ENCODE measurements around the gene TBC1D14. TPM values are rescaled to one million over a fixed set of nuclear protein-coding genes. Genes with fewer than 3 reads are reported as not detected.

The TBC1D14 gene
- total RNA-seq, 2 donors from 2014 or later = 46.7 to 49.9 TPM

GRCh38 chr4:7061815-7062214 is 152.2 kb downstream of the TBC1D14 start:
- peaks cover 53% of the 10 kb centered on the region for H3K36me3 ChIP-seq
- no peak overlapping the region for H3K4me3 ChIP-seq
- no peaks in the 10 kb centered on the region for H3K27me3 ChIP-seq (replicated peaks; ENCODE audit: insufficient read depth)
- no peak for DNase-seq (ENCODE audit: low spot score)
- H3K9me3 ChIP-seq = no peaks in the 10 kb centered on the region
- no peak for TF ChIP-seq CTCF (IDR thresholded peaks at IDR 0.05)
- H3K4me1 ChIP-seq (ENCODE audit: control insufficient read depth in 1 of 2, low read depth in 2 of 2) = peaks cover 8 to 10% of the 10 kb centered on the region in 2 donors
- H3K27ac ChIP-seq = no peak overlapping the region
- ATAC-seq (ENCODE audit: insufficient number of reproducible peaks, low FRiP score, low read depth) = no peak

- TF ChIP-seq CTCF (IDR thresholded peaks at IDR 0.05) = no peak
- H3K36me3 ChIP-seq = peaks cover 52% of the 10 kb centered on the region
- no peaks in the 10 kb centered on the region for H3K27me3 ChIP-seq (replicated peaks; ENCODE audit: insufficient read depth)
- no peaks in the 10 kb centered on the region for H3K9me3 ChIP-seq
- no peak for ATAC-seq (ENCODE audit: insufficient number of reproducible peaks, low FRiP score, low read depth)
- DNase-seq (ENCODE audit: low spot score) = no peak
- no peak overlapping the region for H3K4me3 ChIP-seq
- H3K4me1 ChIP-seq (ENCODE audit: control insufficient read depth in 1 of 2, low read depth in 2 of 2) = peaks cover 12 to 17% of the 10 kb centered on the region in 2 donors
- H3K27ac ChIP-seq = no peak overlapping the region
Observed at GRCh38 chr4:7062816-7063215, 153.2 kb downstream of the TBC1D14 start.

GRCh38 chr4:7063362-7063761 is 153.7 kb downstream of the TBC1D14 start:
- H3K27me3 ChIP-seq (replicated peaks; ENCODE audit: insufficient read depth) = no peaks in the 10 kb centered on the region
- H3K9me3 ChIP-seq = no peaks in the 10 kb centered on the region
- ATAC-seq (ENCODE audit: insufficient number of reproducible peaks, low FRiP score, low read depth) = no peak
- H3K36me3 ChIP-seq = peaks cover 47% of the 10 kb centered on the region
- no peak overlapping the region for H3K27ac ChIP-seq
- no peak for TF ChIP-seq CTCF (IDR thresholded peaks at IDR 0.05)
- DNase-seq (ENCODE audit: low spot score) = no peak
- no peak overlapping the region for H3K4me3 ChIP-seq
- H3K4me1 ChIP-seq (ENCODE audit: control insufficient read depth in 1 of 2, low read depth in 2 of 2) = peaks cover 12 to 17% of the 10 kb centered on the region in 2 donors

- H3K36me3 ChIP-seq = peaks cover 25% of the 10 kb centered on the region
- no peaks in the 10 kb centered on the region for H3K9me3 ChIP-seq
- no peak for TF ChIP-seq CTCF (IDR thresholded peaks at IDR 0.05)
- H3K4me3 ChIP-seq = no peak overlapping the region
- DNase-seq (ENCODE audit: low spot score) = no peak
- ATAC-seq (ENCODE audit: insufficient number of reproducible peaks, low FRiP score, low read depth) = no peak
- H3K4me1 ChIP-seq (ENCODE audit: control insufficient read depth in 1 of 2, low read depth in 2 of 2) = peaks cover 20 to 25% of the 10 kb centered on the region in 2 donors
- H3K27me3 ChIP-seq (replicated peaks; ENCODE audit: insufficient read depth) = no peaks in the 10 kb centered on the region
- no peak overlapping the region for H3K27ac ChIP-seq
Observed at GRCh38 chr4:7066006-7066405, 156.4 kb downstream of the TBC1D14 start.

- H3K9me3 ChIP-seq = no peaks in the 10 kb centered on the region
- H3K4me1 ChIP-seq (ENCODE audit: control insufficient read depth in 1 of 2, low read depth in 2 of 2) = peaks cover 20 to 25% of the 10 kb centered on the region in 2 donors
- H3K27me3 ChIP-seq (replicated peaks; ENCODE audit: insufficient read depth) = no peaks in the 10 kb centered on the region
- H3K27ac ChIP-seq = no peak overlapping the region
- no peak for ATAC-seq (ENCODE audit: insufficient number of reproducible peaks, low FRiP score, low read depth)
- peak overlapping the region; percentile 98 for H3K4me3 ChIP-seq
- TF ChIP-seq CTCF (IDR thresholded peaks at IDR 0.05) = no peak
- peaks cover 20% of the 10 kb centered on the region for H3K36me3 ChIP-seq
- DNase-seq (ENCODE audit: low spot score) = no peak
Observed at GRCh38 chr4:7066493-7066892, 156.9 kb downstream of the TBC1D14 start.
